SH-SY5Y (cell line): Measurements from ENCODE around the gene IL17RC.

Experiments used
- GATA2 ChIP-seq: IDR thresholded peaks from 2 replicates; pipeline ENCODE4 v1.6.1; 2011; ENCODE audit warnings: mild to moderate bottlenecking, low read depth, low read length
- GATA3 ChIP-seq: IDR thresholded peaks from 2 replicates; pipeline ENCODE4 v1.6.1; 2011; ENCODE audit warnings: low read depth, mild to moderate bottlenecking, low read length, moderate library complexity

- TF ChIP-seq GATA2 = no peak
- TF ChIP-seq GATA3 = no peak
Observed at GRCh38 chr3:9870978-9871377, 45.9 kb upstream of the IL17RC start.
